Transverse colon (tissue), 4 donors: ENCODE measurements around the gene AGMO. TPM values are rescaled to one million over a fixed set of nuclear protein-coding genes. Genes with fewer than 3 reads are reported as not detected.

Source experiments
- DNase-seq: peaks from one replicate; pipeline ENCODE4 v3.0.0-alpha.2; 2019
- H3K27ac ChIP-seq, 4 donors: fragments of 200-600 bp; sonication (generic); 2 replicates each; pipeline ENCODE4 v1.5.1; 2016 to 2018; ENCODE audit warnings: inconsistent platforms in 4 of 4
- H3K27me3 ChIP-seq: fragments of 200-600 bp; sonication (generic); 2 replicates; pipeline ENCODE4 v1.5.1; 2017; ENCODE audit warnings: inconsistent platforms
- H3K36me3 ChIP-seq, 4 donors: fragments of 200-600 bp; sonication (generic); 2 replicates each; pipeline ENCODE4 v1.5.1; 2017 to 2019; ENCODE audit warnings: inconsistent platforms in 4 of 4
- H3K4me1 ChIP-seq, 4 donors: fragments of 200-600 bp; sonication (generic); 2 replicates each; pipeline ENCODE4 v1.5.1; 2017 to 2020; ENCODE audit warnings: inconsistent platforms in 4 of 4
- H3K4me3 ChIP-seq, 4 donors: fragments of 200-600 bp; sonication (generic); 1 replicate in 1 of 4; 2 replicates in 3 of 4; pipeline versions ENCODE4 v1.5.1 to v1.6.1; 2017 to 2019; ENCODE audit warnings: inconsistent platforms in 4 of 4
- H3K9me3 ChIP-seq, 2 donors: fragments of 200-600 bp; sonication (generic); 2 replicates each; pipeline ENCODE4 v1.5.1; 2017 to 2019; ENCODE audit warnings: inconsistent platforms in 2 of 2
- CTCF ChIP-seq, 5 experiments: fragments of 200-600 bp in 3 of 5; fragments of 450-650 bp in 2 of 5; sonication (generic) in 3 of 5; IDR thresholded peaks; 1 replicate in 2 of 5; 2 replicates in 3 of 5; pipeline ENCODE4 v1.5.1; 2016 to 2017; ENCODE audit warnings: antibody characterized with exemption in 5 of 5, inconsistent platforms in 3 of 5, mild to moderate bottlenecking in 2 of 5, moderate library complexity in 1 of 5
- EP300 ChIP-seq: sonication (generic); formaldehyde crosslinking; IDR thresholded peaks from one replicate; pipeline ENCODE4 v1.6.1; 2017; ENCODE audit warnings: antibody characterized with exemption, low read depth
- POLR2A ChIP-seq: fragments of 450-650 bp; IDR thresholded peaks from one replicate; pipeline ENCODE4 v1.6.1; 2016; ENCODE audit warnings: antibody characterized with exemption, mild to moderate bottlenecking, moderate library complexity
- POLR2AphosphoS5 ChIP-seq, 3 donors: sonication (generic); formaldehyde crosslinking; IDR thresholded peaks; one replicate each; pipeline ENCODE4 v1.6.1; 2016; ENCODE audit warnings: antibody characterized with exemption in 3 of 3
- WGBS, 2 donors: methylation state at CpG; one replicate each; pipeline ENCODE4 v1.1.5; 2018; ENCODE audit warnings: low coverage in 1 of 2; 5-methylcytosine and 5-hydroxymethylcytosine counted together
- in situ Hi-C, 4 donors: fragments of 200-750 bp; cut with MboI; loops; one replicate each; pipeline versions ENCODE4 v1.15.0 to v1.15.1; 2017; ENCODE audit warnings: low sequenced_read_pairs in 3 of 4, low pct_ligation_motif_present in 1 of 4, low pct_unique_long_range_greater_than_20kb in 1 of 4
- intact Hi-C: fragments of 100-400 bp; cut with DNase I; formaldehyde crosslinking; loops from one replicate; pipeline ENCODE4 v1.15.1; 2023; ENCODE audit warnings: low total_unique reads
- total RNA-seq, 4 donors: library from RNA; depleted of rRNA; stranded (reverse); fragments of >200 nt; gene quantifications; one replicate each; pipeline ENCODE4 v1.1.0, GENCODE V29; 2016

The AGMO gene
- total RNA-seq, 4 donors from 2014 or later: 1.5 to 5.7 (median 2.7) TPM; not detected in 1

- no peak overlapping the region for H3K27ac ChIP-seq
- intact Hi-C loops (no loop called here), in situ Hi-C loops (no loop called here)
- peaks cover 0 to 4% (median 0%) of the 10 kb centered on the region in 4 donors for H3K4me1 ChIP-seq
- DNase-seq: no peak
- H3K36me3 ChIP-seq: no peaks in the 10 kb centered on the region
- H3K4me3 ChIP-seq: no peak overlapping the region
- 60 to 76% methylated on average over 1 of the region's 1 CpG for WGBS, 2 donors
- no peaks in the 10 kb centered on the region for H3K9me3 ChIP-seq
- TF ChIP-seq EP300 (no peak), POLR2AphosphoS5 (IDR thresholded peaks at IDR 0.05) (no peak), CTCF (IDR thresholded peaks at IDR 0.05) (no peak), POLR2A (no peak)
- no peaks in the 10 kb centered on the region for H3K27me3 ChIP-seq
Measured at GRCh38 chr7:15487896-15488295, 73.9 kb downstream of the AGMO start.

GRCh38 chr7:15485998-15486397 is 75.8 kb downstream of the AGMO start:
- Histone ChIP-seq H3K27ac (no peak overlapping the region), H3K9me3 (no peaks in the 10 kb centered on the region), H3K27me3 (no peaks in the 10 kb centered on the region), H3K4me1 (no peaks in the 10 kb centered on the region), H3K4me3 (no peak overlapping the region), H3K36me3 (no peaks in the 10 kb centered on the region)
- in situ Hi-C loops (no loop called here), intact Hi-C loops (no loop called here)
- WGBS, 2 donors: 53 to 89% methylated on average over 2 to 5 of the region's 5 CpGs
- TF ChIP-seq EP300: no peak
- TF ChIP-seq CTCF (IDR thresholded peaks at IDR 0.05): no peak
- TF ChIP-seq POLR2AphosphoS5 (IDR thresholded peaks at IDR 0.05): no peak
- no peak for TF ChIP-seq POLR2A
- no peak for DNase-seq

GRCh38 chr7:15485431-15485830 is 76.4 kb downstream of the AGMO start:
- Histone ChIP-seq H3K27ac (no peak overlapping the region), H3K4me3 (no peak overlapping the region), H3K27me3 (no peaks in the 10 kb centered on the region), H3K36me3 (no peaks in the 10 kb centered on the region), H3K4me1 (no peaks in the 10 kb centered on the region), H3K9me3 (no peaks in the 10 kb centered on the region)
- WGBS, 2 donors: 64 to 81% methylated on average over 5 of the region's 5 CpGs
- in situ Hi-C loops: no loop called here
- intact Hi-C loops: no loop called here
- no peak for DNase-seq
- no peak for TF ChIP-seq POLR2A
- no peak for TF ChIP-seq CTCF (IDR thresholded peaks at IDR 0.05)
- TF ChIP-seq POLR2AphosphoS5 (IDR thresholded peaks at IDR 0.05): no peak
- TF ChIP-seq EP300: no peak

GRCh38 chr7:15481132-15481531 is 80.7 kb downstream of the AGMO start:
- intact Hi-C loops (no loop called here), in situ Hi-C loops (no loop called here)
- H3K27ac ChIP-seq: no peak overlapping the region
- WGBS, 2 donors: 30 to 37% methylated on average over 2 of the region's 2 CpGs
- no peak for DNase-seq
- peaks cover 0 to 8% (median 0%) of the 10 kb centered on the region in 4 donors for H3K4me1 ChIP-seq
- TF ChIP-seq CTCF (IDR thresholded peaks at IDR 0.05): no peak
- TF ChIP-seq EP300: no peak
- TF ChIP-seq POLR2AphosphoS5 (IDR thresholded peaks at IDR 0.05): no peak
- TF ChIP-seq POLR2A: no peak
- no peak overlapping the region for H3K4me3 ChIP-seq
- no peaks in the 10 kb centered on the region for H3K27me3 ChIP-seq
- no peaks in the 10 kb centered on the region for H3K36me3 ChIP-seq
- H3K9me3 ChIP-seq: no peaks in the 10 kb centered on the region
